ENCODE results near the gene PPP2R3B. TPM values are rescaled to one million over a fixed set of nuclear protein-coding genes. Genes with fewer than 3 reads are reported as not detected.
"Not testable (repeated sequence)": the region's sequence is repeated elsewhere in the genome, so short reads cannot be mapped to it uniquely, and the experiment has no call there.

The PPP2R3B gene
- total RNA-seq, 4 donors from 2014 or later = 9.7 to 15.2 (median 12.3) TPM

DNA sequence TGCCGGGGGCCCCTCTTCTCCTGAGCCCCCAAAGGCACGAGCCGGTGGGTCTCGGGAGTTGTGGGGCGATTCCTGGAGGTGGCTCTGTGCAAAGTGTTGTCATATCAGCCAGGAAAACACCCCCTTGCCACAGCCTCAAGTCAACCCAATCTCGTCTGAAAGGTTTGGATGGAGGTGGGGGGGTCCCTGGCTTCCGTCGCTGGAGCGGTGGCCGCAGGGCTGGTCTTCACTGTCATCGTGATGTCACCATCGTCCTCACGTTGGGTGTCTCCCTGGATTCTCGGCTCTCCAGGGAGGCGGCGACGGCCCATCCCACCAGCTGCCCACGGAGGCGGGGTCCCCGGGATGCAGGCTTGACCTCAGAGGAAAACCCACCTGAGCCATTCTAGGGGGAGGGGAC is 38.3 kb upstream of the PPP2R3B start:
- 77 to 81% methylated on average over 5 to 11 of the region's 20 CpGs for WGBS, 2 donors
- Histone ChIP-seq H3K27me3 (no peaks in the 10 kb centered on the region), H3K9me3 (no peaks in the 10 kb centered on the region), H3K4me3 (replicated peaks in 1 of 3) (no peak overlapping the region), H3K27ac (no peak overlapping the region), H3K36me3 (no peaks in the 10 kb centered on the region), H3K4me1 (no peaks in the 10 kb centered on the region)
- intact Hi-C loops (cut with DNase I) = no loop called here
- TF ChIP-seq, protein P1, sequence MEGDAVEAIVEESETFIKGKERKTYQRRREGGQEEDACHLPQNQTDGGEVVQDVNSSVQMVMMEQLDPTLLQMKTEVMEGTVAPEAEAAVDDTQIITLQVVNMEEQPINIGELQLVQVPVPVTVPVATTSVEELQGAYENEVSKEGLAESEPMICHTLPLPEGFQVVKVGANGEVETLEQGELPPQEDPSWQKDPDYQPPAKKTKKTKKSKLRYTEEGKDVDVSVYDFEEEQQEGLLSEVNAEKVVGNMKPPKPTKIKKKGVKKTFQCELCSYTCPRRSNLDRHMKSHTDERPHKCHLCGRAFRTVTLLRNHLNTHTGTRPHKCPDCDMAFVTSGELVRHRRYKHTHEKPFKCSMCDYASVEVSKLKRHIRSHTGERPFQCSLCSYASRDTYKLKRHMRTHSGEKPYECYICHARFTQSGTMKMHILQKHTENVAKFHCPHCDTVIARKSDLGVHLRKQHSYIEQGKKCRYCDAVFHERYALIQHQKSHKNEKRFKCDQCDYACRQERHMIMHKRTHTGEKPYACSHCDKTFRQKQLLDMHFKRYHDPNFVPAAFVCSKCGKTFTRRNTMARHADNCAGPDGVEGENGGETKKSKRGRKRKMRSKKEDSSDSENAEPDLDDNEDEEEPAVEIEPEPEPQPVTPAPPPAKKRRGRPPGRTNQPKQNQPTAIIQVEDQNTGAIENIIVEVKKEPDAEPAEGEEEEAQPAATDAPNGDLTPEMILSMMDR (IDR thresholded peaks at IDR 0.05) = no peak
- TF ChIP-seq POLR2A (IDR thresholded peaks at IDR 0.05) = no peak
- DNase-seq = no peak

DNA sequence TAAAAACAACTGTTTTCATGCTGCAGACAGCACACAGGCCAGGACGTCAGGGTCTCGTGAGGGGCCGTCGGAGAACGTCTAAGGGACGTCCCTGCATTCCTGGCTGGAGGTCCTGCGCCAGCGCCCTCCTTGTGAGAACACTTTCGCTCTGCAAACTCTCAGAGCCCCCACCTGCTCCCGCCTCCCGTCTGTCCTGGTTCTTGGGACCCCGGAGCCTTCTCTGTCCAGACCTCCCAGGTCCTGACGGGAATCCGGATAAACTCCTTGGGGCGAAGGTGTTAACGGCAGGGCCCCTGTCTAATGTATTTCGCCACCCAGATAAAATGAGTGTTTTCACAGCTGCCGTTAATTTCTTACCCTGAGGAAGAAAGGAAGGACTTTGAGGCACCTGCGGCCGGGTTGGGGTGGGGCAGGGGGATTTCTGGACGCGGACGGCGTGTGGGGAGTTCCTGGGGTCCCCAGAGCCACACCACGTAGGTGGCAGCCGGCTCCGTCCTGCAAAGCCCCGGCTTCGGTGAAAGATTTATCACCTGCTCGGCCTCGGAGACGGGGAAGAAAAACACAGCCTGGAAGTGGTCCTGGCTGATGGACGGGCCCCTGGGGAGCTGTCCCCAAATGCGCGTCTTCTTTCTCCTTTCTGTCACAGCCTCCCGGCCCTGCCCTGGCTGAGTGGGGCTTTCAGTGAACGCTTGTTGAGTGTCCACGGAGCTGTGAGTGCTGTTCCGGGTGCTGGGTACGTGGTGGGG is 35.1 kb upstream of the PPP2R3B start:
- H3K4me3 ChIP-seq (replicated peaks in 1 of 3) = no peak overlapping the region
- TF ChIP-seq POLR2A (IDR thresholded peaks at IDR 0.05) = no peak
- TF ChIP-seq, protein P1 (IDR thresholded peaks at IDR 0.05) = no peak
- no peak for DNase-seq
- no peaks in the 10 kb centered on the region for H3K27me3 ChIP-seq
- no peaks in the 10 kb centered on the region for H3K4me1 ChIP-seq
- no peak overlapping the region for H3K27ac ChIP-seq
- WGBS, 2 donors = 35 to 40% methylated on average over 28 to 35 of the region's 40 CpGs
- H3K36me3 ChIP-seq = no peaks in the 10 kb centered on the region
- no peaks in the 10 kb centered on the region for H3K9me3 ChIP-seq
- intact Hi-C loops (cut with DNase I) = no loop called here

DNA sequence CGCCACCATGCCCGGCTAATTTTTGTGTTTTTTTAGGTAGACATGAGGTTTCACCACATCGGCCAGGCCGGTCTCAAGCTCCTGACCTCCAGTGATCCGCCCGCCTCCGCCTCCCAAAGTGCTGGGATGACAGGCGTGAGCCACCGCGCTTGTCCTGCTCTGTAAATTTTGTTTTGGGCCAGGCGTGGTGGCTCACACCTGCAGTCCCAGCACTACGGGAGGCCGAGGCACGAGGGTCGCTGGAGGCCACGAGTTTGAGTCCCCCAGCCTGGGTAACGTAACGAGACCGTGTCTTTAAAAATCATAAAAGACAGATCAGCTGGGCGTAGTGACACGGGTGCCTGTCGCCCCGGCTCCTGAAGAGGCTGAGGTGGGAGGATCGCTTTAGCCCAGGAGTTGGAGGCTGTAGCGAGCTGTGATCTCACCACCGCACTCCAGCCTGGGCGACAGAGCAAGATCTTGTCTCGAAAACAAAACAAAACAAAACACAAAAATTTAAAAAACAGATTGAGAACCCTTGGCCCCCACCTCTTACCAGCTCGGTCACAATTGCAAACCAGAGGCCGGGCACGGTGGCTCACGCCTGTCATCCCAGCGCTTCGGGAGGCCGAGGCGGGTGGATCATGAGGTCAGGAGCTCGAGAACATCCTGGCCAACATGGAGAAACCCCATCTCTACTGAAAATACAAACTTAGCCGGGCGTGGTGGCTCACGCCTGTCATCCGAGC is 34.0 kb upstream of the PPP2R3B start:
- no peak for TF ChIP-seq POLR2A (IDR thresholded peaks at IDR 0.05)
- TF ChIP-seq, protein P1 (IDR thresholded peaks at IDR 0.05) = no peak
- no peak overlapping the region for H3K4me3 ChIP-seq (replicated peaks in 1 of 3)
- H3K27ac ChIP-seq = no peak overlapping the region
- DNase-seq = no peak
- no peaks in the 10 kb centered on the region for H3K9me3 ChIP-seq
- 90 to 95% methylated on average over 38 to 40 of the region's 41 CpGs for WGBS, 2 donors
- no peaks in the 10 kb centered on the region for H3K27me3 ChIP-seq
- H3K36me3 ChIP-seq = no peaks in the 10 kb centered on the region
- no peaks in the 10 kb centered on the region for H3K4me1 ChIP-seq
- intact Hi-C loops (cut with DNase I) = no loop called here

DNA sequence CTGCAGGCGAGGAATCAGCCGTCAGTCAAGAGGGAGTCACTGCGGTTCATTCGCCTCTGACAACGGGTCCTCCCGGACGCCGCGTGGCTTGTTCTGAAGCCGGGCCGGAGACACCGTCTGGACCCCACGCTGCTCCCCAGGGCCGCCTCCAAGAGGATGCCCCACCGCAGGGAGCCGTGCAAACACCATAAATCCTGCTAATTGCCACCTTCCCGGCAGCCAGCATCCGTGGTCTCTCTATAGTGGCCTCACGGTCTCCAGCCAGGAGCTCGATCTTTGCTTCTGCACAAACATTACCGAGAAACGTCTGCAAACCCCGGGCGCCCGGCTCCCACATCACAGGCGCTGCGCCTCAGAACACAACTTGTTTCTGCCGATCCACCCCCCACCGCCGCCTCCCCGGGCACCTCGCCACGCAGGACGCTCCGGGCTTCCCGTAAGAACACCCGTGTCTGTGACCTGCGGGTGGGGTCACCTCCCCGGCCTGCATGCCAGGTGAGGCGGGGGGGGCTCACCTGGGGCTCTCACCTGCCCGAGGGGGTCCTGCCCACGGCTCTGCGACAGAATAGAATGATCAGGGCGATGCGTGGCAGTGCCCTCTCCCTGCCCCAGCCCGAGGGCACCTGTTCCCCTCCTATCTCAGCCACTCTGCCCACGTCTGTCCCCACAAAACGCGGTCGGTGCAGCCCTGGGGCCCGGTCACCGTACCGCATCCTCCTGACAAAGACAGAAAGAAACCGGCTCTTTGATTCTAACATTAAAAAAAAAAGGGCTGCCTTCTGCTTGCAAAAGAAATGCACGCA is 32.4 kb upstream of the PPP2R3B start:
- no peaks in the 10 kb centered on the region for H3K36me3 ChIP-seq
- DNase-seq = no peak
- no peaks in the 10 kb centered on the region for H3K4me1 ChIP-seq
- WGBS, 2 donors = 91 to 93% methylated on average over 32 to 55 of the region's 55 CpGs
- no peak overlapping the region for H3K27ac ChIP-seq
- no peak overlapping the region for H3K4me3 ChIP-seq (replicated peaks in 1 of 3)
- intact Hi-C loops (cut with DNase I) = no loop called here
- TF ChIP-seq POLR2A (IDR thresholded peaks at IDR 0.05) = no peak
- TF ChIP-seq, protein P1 (IDR thresholded peaks at IDR 0.05) = no peak
- H3K27me3 ChIP-seq = no peaks in the 10 kb centered on the region
- no peaks in the 10 kb centered on the region for H3K9me3 ChIP-seq

DNA sequence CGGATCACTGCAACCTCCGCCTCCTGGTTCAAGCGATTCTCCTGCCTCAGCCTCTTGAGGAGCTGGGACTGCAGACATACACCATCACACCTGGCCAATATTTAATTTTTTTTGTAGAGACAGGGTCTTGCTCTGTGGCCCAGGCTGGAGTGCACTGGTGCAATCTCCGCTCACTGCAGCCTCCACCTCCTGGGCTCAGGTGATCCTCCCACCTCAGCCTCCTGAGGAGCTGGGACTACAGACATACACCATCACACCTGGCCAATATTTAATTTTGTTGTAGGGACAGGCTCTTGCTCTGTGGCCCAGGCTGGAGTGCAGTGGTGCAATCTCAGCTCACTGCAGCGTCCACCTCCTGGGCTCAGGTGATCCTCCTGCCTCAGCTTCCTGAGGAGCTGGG is 28.8 kb upstream of the PPP2R3B start:
- intact Hi-C loops (cut with DNase I); H3K36me3 ChIP-seq; H3K9me3 ChIP-seq; H3K27me3 ChIP-seq; H3K4me3 ChIP-seq (replicated peaks in 1 of 3); DNase-seq; H3K27ac ChIP-seq; H3K4me1 ChIP-seq: not testable (repeated sequence)
- WGBS, 2 donors = 87 to 92% methylated on average over 5 of the region's 5 CpGs
